Activated CD4-positive, alpha-beta memory T cell treated with anti-CD3 and anti-CD28 coated beads, Interleukin-2, amount 10 ng/mL, durations not matched to agents 7 days and 5 days (primary cell): Measurements from ENCODE around the gene EIF4G1. TPM values are rescaled to one million over a fixed set of nuclear protein-coding genes. Genes with fewer than 3 reads are reported as not detected.

ENCODE experiments used
- CTCF ChIA-PET: fragments of 350-600 bp; sonication (Branson Sonifier 250); formaldehyde crosslinking; loops from one replicate; lab custom pipeline; 2021; ENCODE audit warnings: antibody characterized with exemption, inconsistent platforms; lab: Charles Lee
- POLR2A ChIA-PET: fragments of 350-600 bp; sonication (Branson Sonifier 250); formaldehyde crosslinking; loops from one replicate; lab custom pipeline; 2021; ENCODE audit warnings: antibody characterized with exemption; lab: Charles Lee
- DNase-seq: peaks from one replicate; pipeline ENCODE4 v3.0.0-alpha.2; 2020
- H3K27ac Mint-ChIP-seq: one replicate; pipeline ENCODE4 v1.8.0; 2021; ENCODE audit warnings: mild to moderate bottlenecking, mixed read lengths
- H3K27me3 Mint-ChIP-seq: one replicate; pipeline ENCODE4 v1.8.0; 2021; ENCODE audit warnings: mixed read lengths
- H3K36me3 Mint-ChIP-seq: one replicate; pipeline ENCODE4 v1.8.0; 2021; ENCODE audit warnings: low read depth, mixed read lengths
- H3K4me1 Mint-ChIP-seq: one replicate; pipeline ENCODE4 v1.8.0; 2021; ENCODE audit warnings: mixed read lengths
- H3K4me3 Mint-ChIP-seq: one replicate; pipeline ENCODE4 v1.8.0; 2021; ENCODE audit warnings: mild to moderate bottlenecking, mixed read lengths
- H3K9me3 Mint-ChIP-seq: one replicate; pipeline ENCODE4 v1.8.0; 2021; ENCODE audit warnings: mixed read lengths
- total RNA-seq, 2 experiments: library from RNA; stranded (reverse); gene quantifications; one replicate each; pipeline ENCODE4 v1.2.3, GENCODE V29; 2021

The EIF4G1 gene
- total RNA-seq, 2 experiments from 2014 or later: 259 to 266 TPM

DNA sequence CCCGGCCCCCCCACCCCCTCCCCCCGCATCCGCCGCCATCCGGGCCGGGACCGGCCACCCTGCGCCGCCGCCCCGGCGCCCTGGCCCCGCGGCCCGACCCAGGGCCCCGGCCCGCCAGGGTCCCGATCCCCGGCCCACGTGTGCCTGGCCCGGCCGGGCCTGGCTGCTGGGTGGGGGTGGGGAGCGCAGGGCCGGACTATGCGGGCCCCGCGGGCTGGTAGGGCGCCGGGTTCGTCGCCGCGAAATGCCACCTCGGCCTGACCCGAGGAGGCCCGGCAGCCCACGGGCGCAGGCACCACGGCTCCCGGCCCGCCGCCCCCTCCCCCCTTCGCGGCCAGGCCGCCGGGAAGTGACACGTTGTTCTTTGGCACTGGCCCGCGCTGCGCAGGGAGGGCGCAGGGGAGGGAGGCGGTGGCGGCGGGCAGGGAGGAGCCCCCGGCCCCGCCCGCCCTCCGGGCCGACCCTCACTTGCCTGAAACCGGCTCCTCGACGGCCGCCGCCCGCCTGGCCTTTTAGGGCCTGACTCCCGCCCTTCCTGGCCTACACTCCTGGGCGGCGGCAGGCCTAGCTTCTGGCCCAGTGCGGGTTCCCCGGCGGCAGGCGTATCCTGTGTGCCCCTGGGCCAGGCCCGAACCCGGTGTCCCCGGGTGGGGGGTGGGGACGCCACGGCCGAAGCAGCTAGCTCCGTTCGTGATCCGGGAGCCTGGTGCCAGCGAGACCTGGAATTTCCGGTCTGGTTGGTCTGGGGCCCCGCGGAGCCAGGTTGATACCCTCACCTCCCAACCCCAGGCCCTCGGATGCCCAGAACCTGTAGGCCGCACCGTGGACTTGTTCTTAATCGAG, 515 bp downstream of the EIF4G1 start:
- peak; percentile 65 for DNase-seq
- Mint-ChIP-seq H3K4me3 (peak overlapping the region; percentile 90), H3K27ac (peak overlapping the region; percentile 90), H3K9me3 (no peaks in the 10 kb centered on the region), H3K36me3 (peaks cover 35% of the 10 kb centered on the region), H3K27me3 (no peaks in the 10 kb centered on the region), H3K4me1 (peaks cover 42% of the 10 kb centered on the region)
- ChIA-PET CTCF (no interaction called here), POLR2A (interaction anchor here (1.0 to 2.2 kb wide), 9 partner anchors 11 to 68 kb away, joined by 4 to 18 read pairs (median 4); partner anchors contain the start of gene EEF1AKMT4)

DNA sequence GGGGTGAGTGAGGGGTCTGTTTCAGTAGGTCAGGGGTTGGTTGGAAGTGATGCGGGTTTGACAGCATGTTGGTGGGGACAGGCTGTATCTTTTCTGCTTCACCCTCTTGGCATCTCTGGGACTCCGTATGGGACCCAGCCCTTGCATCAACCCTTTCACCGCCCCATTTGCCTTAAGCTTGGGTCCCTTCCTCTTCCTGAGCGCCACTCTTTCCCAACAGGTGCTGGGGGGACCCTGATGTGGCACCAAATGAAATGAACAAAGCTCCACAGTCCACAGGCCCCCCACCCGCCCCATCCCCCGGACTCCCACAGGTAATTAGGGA, 1.1 kb downstream of the EIF4G1 start:
- ChIA-PET CTCF (interaction anchor here (0.7 kb wide), 1 partner anchor 66 kb away, joined by 4 read pairs; the partner anchor contains the start of gene EEF1AKMT4), POLR2A (interaction anchor here (0.8 to 2.2 kb wide), 11 partner anchors 10 to 69 kb away, joined by 3 to 18 read pairs (median 4); partner anchors contain the start of gene EEF1AKMT4)
- H3K4me1 Mint-ChIP-seq: peaks cover 45% of the 10 kb centered on the region
- H3K9me3 Mint-ChIP-seq: no peaks in the 10 kb centered on the region
- H3K27me3 Mint-ChIP-seq: no peaks in the 10 kb centered on the region
- peak overlapping the region; percentile 90 for H3K4me3 Mint-ChIP-seq
- DNase-seq: no peak
- H3K36me3 Mint-ChIP-seq: peaks cover 38% of the 10 kb centered on the region
- H3K27ac Mint-ChIP-seq: peak overlapping the region; percentile 90

DNA sequence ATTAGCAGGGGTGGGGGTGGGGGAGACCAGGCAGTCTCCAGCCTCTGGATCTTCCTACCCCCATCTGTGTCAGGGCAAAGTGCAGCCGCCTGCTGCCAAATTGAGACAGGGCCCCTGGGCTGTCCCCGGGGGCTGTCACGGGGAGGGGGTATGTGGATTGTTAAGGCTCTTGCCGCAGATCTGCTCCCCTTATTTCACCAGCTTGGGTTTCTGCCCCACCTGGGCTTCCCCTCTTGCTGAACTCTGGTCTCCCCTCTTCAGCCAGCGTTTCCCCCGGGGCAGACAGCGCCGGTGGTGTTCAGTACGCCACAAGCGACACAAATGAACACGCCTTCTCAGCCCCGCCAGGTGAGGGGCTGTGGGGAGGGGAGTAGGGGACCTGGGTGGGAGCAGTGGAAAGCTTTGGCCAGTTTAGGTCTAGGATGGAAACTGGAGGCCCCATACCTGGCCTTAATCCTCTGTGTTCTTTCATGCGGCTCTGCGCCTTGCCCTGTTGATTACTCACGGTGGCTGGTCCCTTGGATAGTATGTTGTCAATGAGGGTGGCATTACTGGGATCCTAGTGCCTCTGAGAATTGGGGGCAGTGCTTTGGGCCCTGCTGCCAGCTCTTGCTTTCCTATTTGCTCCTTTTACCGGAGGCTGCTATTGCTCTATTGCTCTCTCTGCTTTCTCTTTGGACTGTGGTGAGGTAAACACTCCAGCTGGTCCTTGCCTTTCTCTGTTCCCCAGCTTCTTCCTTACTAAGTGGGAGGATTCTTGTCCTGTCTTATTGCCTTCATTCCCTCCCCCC, 1.7 kb downstream of the EIF4G1 start:
- ChIA-PET POLR2A (interaction anchor here (0.8 to 2.2 kb wide), 12 partner anchors 10 to 69 kb away, joined by 3 to 18 read pairs (median 4); partner anchors contain the start of gene EEF1AKMT4), CTCF (interaction anchor here (0.7 kb wide), 1 partner anchor 66 kb away, joined by 4 read pairs; the partner anchor contains the start of gene EEF1AKMT4)
- peaks cover 43% of the 10 kb centered on the region for H3K36me3 Mint-ChIP-seq
- peak overlapping the region; percentile 90 for H3K27ac Mint-ChIP-seq
- H3K9me3 Mint-ChIP-seq: no peaks in the 10 kb centered on the region
- no peak for DNase-seq
- H3K4me3 Mint-ChIP-seq: peak overlapping the region; percentile 90
- no peaks in the 10 kb centered on the region for H3K27me3 Mint-ChIP-seq
- H3K4me1 Mint-ChIP-seq: peaks cover 46% of the 10 kb centered on the region

DNA sequence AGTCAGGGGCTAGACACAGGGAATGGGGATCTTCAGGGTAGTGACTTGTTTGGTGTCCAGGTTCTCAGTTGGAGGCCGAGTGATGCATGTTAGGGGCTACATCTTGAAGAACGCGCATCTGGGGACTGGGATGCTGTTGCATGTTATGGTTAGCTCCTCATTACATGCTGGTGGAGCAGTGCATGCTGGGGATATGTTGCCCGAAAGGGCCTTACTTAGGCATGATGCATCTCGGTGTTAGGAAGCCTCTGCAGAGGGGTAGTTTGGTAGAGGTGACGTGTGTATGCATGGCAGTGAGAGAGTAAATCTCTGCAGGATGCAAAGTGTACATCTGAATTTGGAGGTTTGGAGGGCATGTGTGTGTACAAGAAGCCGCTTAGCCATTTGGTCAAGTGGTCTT, 2.4 kb downstream of the EIF4G1 start:
- CTCF ChIA-PET: no interaction called here
- Mint-ChIP-seq H3K4me3 (peak overlapping the region; percentile 90), H3K36me3 (peaks cover 50% of the 10 kb centered on the region), H3K27me3 (no peaks in the 10 kb centered on the region), H3K4me1 (peaks cover 50% of the 10 kb centered on the region), H3K27ac (peak overlapping the region; percentile 90), H3K9me3 (no peaks in the 10 kb centered on the region)
- DNase-seq: no peak
- POLR2A ChIA-PET: interaction anchor here (1.7 to 2.2 kb wide), 2 partner anchors 16 to 18 kb away, joined by 5 to 7 read pairs; no protein-coding TSS in a partner anchor

DNA sequence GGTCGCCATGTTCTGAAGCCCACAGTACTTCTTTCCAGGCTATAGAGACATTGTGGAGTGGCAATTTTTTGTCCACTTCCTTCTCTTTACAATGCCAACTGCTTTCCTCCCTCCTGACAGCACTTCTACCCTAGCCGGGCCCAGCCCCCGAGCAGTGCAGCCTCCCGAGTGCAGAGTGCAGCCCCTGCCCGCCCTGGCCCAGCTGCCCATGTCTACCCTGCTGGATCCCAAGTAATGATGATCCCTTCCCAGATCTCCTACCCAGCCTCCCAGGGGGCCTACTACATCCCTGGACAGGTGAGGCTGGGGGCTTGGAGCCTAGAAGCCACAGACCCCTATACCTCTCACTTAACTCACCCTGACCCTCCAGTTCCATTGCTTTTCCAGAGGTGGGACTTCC, 2.8 kb downstream of the EIF4G1 start:
- ChIA-PET POLR2A (interaction anchor here (1.7 to 2.2 kb wide), 2 partner anchors 16 to 18 kb away, joined by 5 to 7 read pairs; no protein-coding TSS in a partner anchor), CTCF (no interaction called here)
- H3K27me3 Mint-ChIP-seq: no peaks in the 10 kb centered on the region
- no peaks in the 10 kb centered on the region for H3K9me3 Mint-ChIP-seq
- peaks cover 55% of the 10 kb centered on the region for H3K36me3 Mint-ChIP-seq
- H3K27ac Mint-ChIP-seq: peak overlapping the region; percentile 90
- DNase-seq: no peak
- H3K4me1 Mint-ChIP-seq: peaks cover 50% of the 10 kb centered on the region
- peak overlapping the region; percentile 90 for H3K4me3 Mint-ChIP-seq

DNA sequence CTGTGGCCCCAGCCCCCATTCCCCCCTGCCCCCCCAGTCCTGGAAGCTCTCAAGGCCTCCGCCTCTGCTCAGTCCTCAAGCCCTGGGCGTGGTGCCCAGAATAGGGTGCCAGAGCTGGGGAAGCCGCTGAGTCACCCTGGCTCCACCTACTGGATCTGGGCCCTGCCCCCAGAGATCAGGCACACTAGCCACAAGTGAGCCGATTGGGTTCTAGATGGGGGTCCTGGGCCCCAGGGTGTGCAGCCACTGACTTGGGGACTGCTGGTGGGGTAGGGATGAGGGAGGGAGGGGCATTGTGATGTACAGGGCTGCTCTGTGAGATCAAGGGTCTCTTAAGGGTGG, 5.7 kb downstream of the EIF4G1 start:
- Mint-ChIP-seq H3K9me3 (no peaks in the 10 kb centered on the region), H3K4me3 (no peak overlapping the region), H3K27ac (peak overlapping the region; percentile 49), H3K36me3 (peaks cover 83% of the 10 kb centered on the region), H3K27me3 (no peaks in the 10 kb centered on the region), H3K4me1 (peaks cover 44% of the 10 kb centered on the region)
- peak; percentile 53 for DNase-seq
- POLR2A ChIA-PET: interaction anchor here (0.6 to 1.5 kb wide), 2 partner anchors 11 to 28 kb away, joined by 3 to 4 read pairs; no protein-coding TSS in a partner anchor
- CTCF ChIA-PET: interaction anchor here (1.2 kb wide), 1 partner anchor 14 kb away, joined by 4 read pairs; no protein-coding TSS in a partner anchor

DNA sequence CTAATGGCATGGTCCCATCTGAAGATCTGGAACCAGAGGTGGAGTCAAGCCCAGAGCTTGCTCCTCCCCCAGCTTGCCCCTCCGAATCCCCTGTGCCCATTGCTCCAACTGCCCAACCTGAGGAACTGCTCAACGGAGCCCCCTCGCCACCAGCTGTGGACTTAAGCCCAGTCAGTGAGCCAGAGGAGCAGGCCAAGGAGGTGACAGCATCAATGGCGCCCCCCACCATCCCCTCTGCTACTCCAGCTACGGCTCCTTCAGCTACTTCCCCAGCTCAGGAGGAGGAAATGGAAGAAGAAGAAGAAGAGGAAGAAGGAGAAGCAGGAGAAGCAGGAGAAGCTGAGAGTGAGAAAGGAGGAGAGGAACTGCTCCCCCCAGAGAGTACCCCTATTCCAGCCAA, 7.3 kb downstream of the EIF4G1 start:
- peaks cover 89% of the 10 kb centered on the region for H3K36me3 Mint-ChIP-seq
- CTCF ChIA-PET: interaction anchor here (1.0 kb wide), 1 partner anchor 30 kb away, joined by 3 read pairs; no protein-coding TSS in a partner anchor
- H3K4me3 Mint-ChIP-seq: no peak overlapping the region
- POLR2A ChIA-PET: no interaction called here
- no peaks in the 10 kb centered on the region for H3K27me3 Mint-ChIP-seq
- no peak for DNase-seq
- peaks cover 35% of the 10 kb centered on the region for H3K4me1 Mint-ChIP-seq
- no peak overlapping the region for H3K27ac Mint-ChIP-seq
- no peaks in the 10 kb centered on the region for H3K9me3 Mint-ChIP-seq

DNA sequence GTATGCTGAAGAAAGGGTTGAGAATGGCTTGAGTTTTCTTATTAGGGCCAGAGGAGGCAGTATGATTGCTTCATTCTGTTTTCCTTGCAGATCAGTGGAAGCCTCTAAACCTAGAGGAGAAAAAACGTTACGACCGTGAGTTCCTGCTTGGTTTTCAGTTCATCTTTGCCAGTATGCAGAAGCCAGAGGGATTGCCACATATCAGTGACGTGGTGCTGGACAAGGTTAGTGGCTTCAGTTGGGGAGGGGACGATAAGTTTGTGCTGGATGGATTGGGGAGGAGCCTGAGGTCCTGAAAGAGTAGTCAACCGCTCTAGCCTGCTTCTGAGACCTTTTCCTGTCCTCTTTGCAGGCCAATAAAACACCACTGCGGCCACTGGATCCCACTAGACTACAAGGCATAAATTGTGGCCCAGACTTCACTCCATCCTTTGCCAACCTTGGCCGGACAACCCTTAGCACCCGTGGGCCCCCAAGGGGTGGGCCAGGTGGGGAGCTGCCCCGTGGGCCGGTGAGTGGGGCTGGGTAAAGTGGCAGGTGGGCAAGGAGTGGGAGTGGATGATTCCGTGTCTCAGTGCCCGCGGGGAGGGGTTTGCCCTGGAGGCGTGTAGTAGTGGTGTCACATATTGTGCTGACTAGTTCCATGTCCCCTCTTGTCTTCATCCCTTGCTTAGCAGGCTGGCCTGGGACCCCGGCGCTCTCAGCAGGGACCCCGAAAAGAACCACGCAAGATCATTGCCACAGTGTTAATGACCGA, 8.5 kb downstream of the EIF4G1 start:
- no peak for DNase-seq
- H3K27ac Mint-ChIP-seq: no peak overlapping the region
- ChIA-PET CTCF (interaction anchor here (1.0 kb wide), 1 partner anchor 29 kb away, joined by 3 read pairs; no protein-coding TSS in a partner anchor), POLR2A (no interaction called here)
- H3K27me3 Mint-ChIP-seq: no peaks in the 10 kb centered on the region
- H3K9me3 Mint-ChIP-seq: no peaks in the 10 kb centered on the region
- H3K4me1 Mint-ChIP-seq: peaks cover 23% of the 10 kb centered on the region
- no peak overlapping the region for H3K4me3 Mint-ChIP-seq
- peaks cover 89% of the 10 kb centered on the region for H3K36me3 Mint-ChIP-seq

DNA sequence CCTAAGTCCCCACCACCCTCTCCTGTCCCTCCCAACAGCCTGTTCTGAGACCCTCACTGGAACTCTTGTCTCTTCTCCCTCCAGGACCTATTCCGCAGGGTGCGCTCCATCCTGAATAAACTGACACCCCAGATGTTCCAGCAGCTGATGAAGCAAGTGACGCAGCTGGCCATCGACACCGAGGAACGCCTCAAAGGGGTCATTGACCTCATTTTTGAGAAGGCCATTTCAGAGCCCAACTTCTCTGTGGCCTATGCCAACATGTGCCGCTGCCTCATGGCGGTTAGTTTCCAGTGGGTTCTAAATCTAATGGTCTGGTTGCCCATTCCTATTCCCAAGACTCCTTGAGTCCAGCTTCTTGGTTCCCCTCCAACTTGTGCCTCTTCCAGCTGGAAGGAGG, 9.3 kb downstream of the EIF4G1 start:
- ChIA-PET POLR2A (interaction anchor here (4.2 kb wide), 1 partner anchor 8 kb away, joined by 18 read pairs; no protein-coding TSS in a partner anchor), CTCF (interaction anchor here (1.1 kb wide), 1 partner anchor 48 kb away, joined by 3 read pairs; no protein-coding TSS in a partner anchor)
- Mint-ChIP-seq H3K4me1 (peaks cover 19% of the 10 kb centered on the region), H3K27ac (no peak overlapping the region), H3K9me3 (no peaks in the 10 kb centered on the region), H3K4me3 (no peak overlapping the region), H3K27me3 (no peaks in the 10 kb centered on the region), H3K36me3 (peaks cover 94% of the 10 kb centered on the region)
- no peak for DNase-seq

DNA sequence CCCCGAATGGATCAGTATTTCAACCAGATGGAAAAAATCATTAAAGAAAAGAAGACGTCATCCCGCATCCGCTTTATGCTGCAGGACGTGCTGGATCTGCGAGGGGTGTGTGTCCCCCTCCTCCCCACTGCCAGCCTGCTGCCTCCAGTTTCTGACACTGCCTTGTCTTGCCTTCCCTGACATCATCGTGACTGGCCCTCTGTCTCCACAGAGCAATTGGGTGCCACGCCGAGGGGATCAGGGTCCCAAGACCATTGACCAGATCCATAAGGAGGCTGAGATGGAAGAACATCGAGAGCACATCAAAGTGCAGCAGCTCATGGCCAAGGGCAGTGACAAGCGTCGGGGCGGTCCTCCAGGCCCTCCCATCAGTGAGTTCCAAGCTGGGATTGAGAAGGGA, 10.9 kb downstream of the EIF4G1 start:
- DNase-seq: no peak
- H3K27me3 Mint-ChIP-seq: no peaks in the 10 kb centered on the region
- H3K36me3 Mint-ChIP-seq: peaks cover 97% of the 10 kb centered on the region
- no peaks in the 10 kb centered on the region for H3K9me3 Mint-ChIP-seq
- ChIA-PET CTCF (no interaction called here), POLR2A (interaction anchor here (1.2 to 4.2 kb wide), 2 partner anchors 10 to 200 kb away, joined by 3 to 18 read pairs; no protein-coding TSS in a partner anchor)
- no peak overlapping the region for H3K27ac Mint-ChIP-seq
- no peak overlapping the region for H3K4me3 Mint-ChIP-seq
- peaks cover 15% of the 10 kb centered on the region for H3K4me1 Mint-ChIP-seq

DNA sequence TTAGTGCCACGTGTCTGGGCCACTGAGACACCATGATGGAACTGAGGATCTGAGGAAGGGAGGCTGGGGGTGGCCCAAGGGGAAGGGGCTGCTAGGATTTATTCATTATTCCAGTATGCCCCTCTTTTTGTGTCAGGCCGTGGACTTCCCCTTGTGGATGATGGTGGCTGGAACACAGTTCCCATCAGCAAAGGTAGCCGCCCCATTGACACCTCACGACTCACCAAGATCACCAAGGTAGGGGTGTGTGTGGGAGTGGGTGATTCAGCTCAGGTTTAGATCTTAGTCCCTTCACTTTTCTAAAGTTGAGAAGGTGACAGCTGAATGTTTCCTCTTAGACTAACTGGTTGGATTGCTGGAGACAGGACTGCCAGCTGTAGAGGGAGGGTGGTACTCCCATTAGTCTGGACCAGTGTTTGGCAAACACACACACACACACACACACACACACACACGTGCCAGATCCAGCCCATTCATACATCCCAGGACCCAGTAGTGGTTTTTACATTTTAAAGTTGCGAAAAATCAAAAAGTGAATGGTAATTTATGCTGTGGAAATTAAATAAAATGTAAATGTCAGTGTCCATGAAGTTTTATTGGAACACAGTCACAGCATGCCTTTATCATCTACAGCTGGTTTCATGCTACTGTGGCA, 11.4 kb downstream of the EIF4G1 start:
- ChIA-PET CTCF (no interaction called here), POLR2A (interaction anchor here (1.2 to 4.2 kb wide), 2 partner anchors 10 to 199 kb away, joined by 3 to 18 read pairs; no protein-coding TSS in a partner anchor)
- no peaks in the 10 kb centered on the region for H3K9me3 Mint-ChIP-seq
- no peak for DNase-seq
- no peak overlapping the region for H3K4me3 Mint-ChIP-seq
- peak overlapping the region; percentile 42 for H3K27ac Mint-ChIP-seq
- H3K4me1 Mint-ChIP-seq: peaks cover 12% of the 10 kb centered on the region
- peaks cover 95% of the 10 kb centered on the region for H3K36me3 Mint-ChIP-seq
- no peaks in the 10 kb centered on the region for H3K27me3 Mint-ChIP-seq
